A673 (cell line): ENCODE measurements around the gene RIC8A.

Source experiments
- EZH2 ChIP-seq: fragments of 200-600 bp; sonication (generic); IDR thresholded peaks from 2 replicates; pipeline ENCODE4 v1.6.1; 2017; ENCODE audit warnings: borderline replicate concordance, low read depth, mild to moderate bottlenecking, mixed read lengths, antibody characterized with exemption, low read length; ENCODE audit not compliant: poor library complexity, severe bottlenecking
- TF ChIP-seq, protein P1 (sequence below): fragments of 300-800, 200-600 bp; sonication (generic); conservative IDR thresholded peaks from 2 replicates; pipeline ENCODE4 v1.5.1; 2017; ENCODE audit warnings: low read depth, mild to moderate bottlenecking, antibody characterized with exemption, low read length, moderate library complexity, mixed read lengths

DNA sequence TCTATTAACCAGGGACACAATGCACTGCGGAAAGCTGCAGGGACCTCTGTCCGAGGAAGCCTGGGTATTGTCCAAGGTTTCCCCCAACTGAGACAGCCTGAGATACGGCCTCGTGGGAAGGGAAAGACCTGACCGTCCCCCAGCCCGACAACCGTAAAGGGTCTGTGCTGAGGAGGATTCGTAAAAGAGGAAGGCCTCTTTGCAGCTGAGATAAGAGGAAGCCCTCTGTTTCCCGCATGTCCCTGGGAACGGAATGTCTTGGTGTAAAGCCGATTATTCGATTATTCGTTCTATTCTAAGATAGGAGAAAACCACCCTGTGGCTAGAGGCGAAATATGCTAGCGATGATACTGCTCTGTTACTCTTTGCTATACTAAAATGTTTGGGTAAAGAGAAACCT lies 5.5 kb upstream of the RIC8A start:
- TF ChIP-seq, protein P1, sequence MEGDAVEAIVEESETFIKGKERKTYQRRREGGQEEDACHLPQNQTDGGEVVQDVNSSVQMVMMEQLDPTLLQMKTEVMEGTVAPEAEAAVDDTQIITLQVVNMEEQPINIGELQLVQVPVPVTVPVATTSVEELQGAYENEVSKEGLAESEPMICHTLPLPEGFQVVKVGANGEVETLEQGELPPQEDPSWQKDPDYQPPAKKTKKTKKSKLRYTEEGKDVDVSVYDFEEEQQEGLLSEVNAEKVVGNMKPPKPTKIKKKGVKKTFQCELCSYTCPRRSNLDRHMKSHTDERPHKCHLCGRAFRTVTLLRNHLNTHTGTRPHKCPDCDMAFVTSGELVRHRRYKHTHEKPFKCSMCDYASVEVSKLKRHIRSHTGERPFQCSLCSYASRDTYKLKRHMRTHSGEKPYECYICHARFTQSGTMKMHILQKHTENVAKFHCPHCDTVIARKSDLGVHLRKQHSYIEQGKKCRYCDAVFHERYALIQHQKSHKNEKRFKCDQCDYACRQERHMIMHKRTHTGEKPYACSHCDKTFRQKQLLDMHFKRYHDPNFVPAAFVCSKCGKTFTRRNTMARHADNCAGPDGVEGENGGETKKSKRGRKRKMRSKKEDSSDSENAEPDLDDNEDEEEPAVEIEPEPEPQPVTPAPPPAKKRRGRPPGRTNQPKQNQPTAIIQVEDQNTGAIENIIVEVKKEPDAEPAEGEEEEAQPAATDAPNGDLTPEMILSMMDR, result no peak
- no peak for TF ChIP-seq EZH2
